ENCODE data around the gene GNAQ. TPM values are rescaled to one million over a fixed set of nuclear protein-coding genes. Genes with fewer than 3 reads are reported as not detected.

GNAQ gene
- total RNA-seq, 1 experiment from 2014 or later: 28.7 TPM

DNA sequence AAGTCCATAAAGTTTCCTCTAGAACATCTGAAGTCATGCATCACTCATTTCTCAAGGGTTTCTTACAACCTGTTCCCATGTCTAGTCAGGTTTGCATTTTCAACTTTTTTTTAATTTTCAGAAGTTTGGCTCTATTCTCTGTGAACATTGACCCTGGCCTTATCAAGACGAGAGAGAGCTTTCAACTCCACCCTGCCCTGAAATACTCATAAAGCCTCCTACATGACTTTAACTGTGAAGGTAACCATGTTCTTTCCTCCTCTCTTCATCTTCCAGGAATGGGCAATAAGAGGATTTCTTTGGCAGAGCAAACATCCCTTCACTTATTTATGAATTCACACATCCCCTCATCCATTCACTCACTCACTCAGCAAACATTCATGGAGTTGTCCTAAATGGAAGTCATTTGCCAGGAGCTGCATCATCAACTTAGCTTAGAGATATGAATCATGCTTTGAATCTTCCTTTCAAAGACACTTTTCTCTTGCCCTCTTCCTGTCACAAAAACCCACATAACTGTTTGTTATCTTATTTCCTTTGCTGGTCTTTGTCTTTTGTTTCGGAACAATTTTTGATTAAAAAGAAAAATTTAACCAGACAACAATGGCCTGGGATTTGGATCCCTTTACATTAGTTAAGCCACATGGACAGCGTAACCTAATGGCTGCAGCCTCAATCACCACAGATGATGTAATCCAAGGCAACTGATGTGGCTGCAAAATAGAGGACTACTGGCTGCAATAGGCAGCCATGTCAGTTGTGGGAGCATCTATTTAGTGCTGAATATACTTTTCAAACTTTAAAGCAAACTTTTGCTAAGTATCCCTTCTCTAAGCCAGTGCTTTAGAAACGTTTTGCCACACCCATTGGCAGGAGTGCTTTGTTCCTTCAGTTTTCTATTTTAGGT, 43.0 kb upstream of the GNAQ start:
- no peak overlapping the region for H3K9ac ChIP-seq (ENCODE audit: low read length)
- ATAC-seq (no peak), DNase-seq (ENCODE audit: low read depth, low spot score) (no peak)
- TF ChIP-seq SIN3A (IDR thresholded peaks at IDR 0.05; ENCODE audit: low read depth): no peak
- no peaks in the 10 kb centered on the region for H3K9me3 ChIP-seq (ENCODE audit: control insufficient read depth in 1 of 2, insufficient read depth in 1 of 2, low read depth in 1 of 2, low read length in 2 of 2)
- H3K4me2 ChIP-seq (ENCODE audit: low read length): no peak overlapping the region
- H3K27me3 ChIP-seq (ENCODE audit: insufficient read depth, low read length): 0 out of 2 replicates have a peak, but pooled peaks cover 4% of the 10 kb centered on the region
- ChIA-PET POLR2A (no interaction called here), RAD21 (ENCODE audit: low non-redundant PET in 1 of 2, low total read pairs in 2 of 2, uncharacterized antibody in 2 of 2, unreplicated experiment in 2 of 2) (no interaction called here), CTCF (no interaction called here)
- BruUV-seq (replicated peaks): no TSS peak
- no peaks in the 10 kb centered on the region for H3K36me3 ChIP-seq (ENCODE audit: control insufficient read depth in 1 of 2, insufficient read depth in 2 of 2, low read length in 2 of 2)
- intact Hi-C loops (cut with micrococcal nuclease): no loop called here
- H3K79me2 ChIP-seq (ENCODE audit: insufficient read depth, low read length): no peaks in the 10 kb centered on the region
- no peak overlapping the region for H3K27ac ChIP-seq (ENCODE audit: low read depth, low read length)
- H3K4me3 ChIP-seq (replicated peaks in 1 of 2; ENCODE audit: low read depth in 1 of 2, low read length in 2 of 2): no peak overlapping the region
- no peaks in the 10 kb centered on the region for H3K4me1 ChIP-seq (ENCODE audit: control insufficient read depth in 1 of 2, insufficient read depth in 2 of 2, low read length in 2 of 2)
- H2AFZ ChIP-seq (ENCODE audit: low read depth, low read length, poor library complexity, severe bottlenecking): no peak overlapping the region
- H3K9me2 ChIP-seq (ENCODE audit: insufficient read depth): no peaks in the 10 kb centered on the region
- H4K20me1 ChIP-seq (ENCODE audit: insufficient read depth): no peaks in the 10 kb centered on the region

DNA sequence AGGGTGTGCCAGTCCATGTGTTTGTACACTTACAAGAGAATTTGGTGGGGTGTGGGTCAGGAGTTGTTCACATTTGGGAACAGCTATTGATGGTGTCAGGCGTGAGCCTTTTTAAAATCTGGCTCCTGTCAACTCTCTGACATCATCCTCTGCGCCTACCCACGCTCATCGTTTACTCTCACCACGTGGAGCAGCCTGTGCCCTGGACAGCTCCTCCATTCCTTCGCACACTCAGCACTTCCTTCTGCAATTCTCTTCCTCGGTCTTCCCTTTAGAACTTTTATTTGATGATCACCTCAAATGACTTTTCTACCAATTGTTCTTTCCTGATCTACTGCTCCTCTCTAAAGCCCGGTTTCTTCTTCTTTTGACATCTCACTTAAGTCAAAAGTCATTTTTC, 42.1 kb upstream of the GNAQ start:
- ChIA-PET CTCF (no interaction called here), POLR2A (no interaction called here), RAD21 (ENCODE audit: low non-redundant PET in 1 of 2, low total read pairs in 2 of 2, uncharacterized antibody in 2 of 2, unreplicated experiment in 2 of 2) (no interaction called here)
- no peaks in the 10 kb centered on the region for H3K79me2 ChIP-seq (ENCODE audit: insufficient read depth, low read length)
- H3K4me1 ChIP-seq (ENCODE audit: control insufficient read depth in 1 of 2, insufficient read depth in 2 of 2, low read length in 2 of 2): no peaks in the 10 kb centered on the region
- intact Hi-C loops (cut with micrococcal nuclease): no loop called here
- no peak overlapping the region for H3K9ac ChIP-seq (ENCODE audit: low read length)
- H3K36me3 ChIP-seq (ENCODE audit: control insufficient read depth in 1 of 2, insufficient read depth in 2 of 2, low read length in 2 of 2): no peaks in the 10 kb centered on the region
- no peak for DNase-seq (ENCODE audit: low read depth, low spot score)
- no peak for ATAC-seq
- H3K9me3 ChIP-seq (ENCODE audit: control insufficient read depth in 1 of 2, insufficient read depth in 1 of 2, low read depth in 1 of 2, low read length in 2 of 2): no peaks in the 10 kb centered on the region
- TF ChIP-seq EZH2 (IDR thresholded peaks at IDR 0.05) (no peak), YY1 (IDR thresholded peaks at IDR 0.05; ENCODE audit: extremely low read depth, insufficient replicate concordance, low read depth, low read length) (no peak)
- TF ChIP-seq, protein P1, sequence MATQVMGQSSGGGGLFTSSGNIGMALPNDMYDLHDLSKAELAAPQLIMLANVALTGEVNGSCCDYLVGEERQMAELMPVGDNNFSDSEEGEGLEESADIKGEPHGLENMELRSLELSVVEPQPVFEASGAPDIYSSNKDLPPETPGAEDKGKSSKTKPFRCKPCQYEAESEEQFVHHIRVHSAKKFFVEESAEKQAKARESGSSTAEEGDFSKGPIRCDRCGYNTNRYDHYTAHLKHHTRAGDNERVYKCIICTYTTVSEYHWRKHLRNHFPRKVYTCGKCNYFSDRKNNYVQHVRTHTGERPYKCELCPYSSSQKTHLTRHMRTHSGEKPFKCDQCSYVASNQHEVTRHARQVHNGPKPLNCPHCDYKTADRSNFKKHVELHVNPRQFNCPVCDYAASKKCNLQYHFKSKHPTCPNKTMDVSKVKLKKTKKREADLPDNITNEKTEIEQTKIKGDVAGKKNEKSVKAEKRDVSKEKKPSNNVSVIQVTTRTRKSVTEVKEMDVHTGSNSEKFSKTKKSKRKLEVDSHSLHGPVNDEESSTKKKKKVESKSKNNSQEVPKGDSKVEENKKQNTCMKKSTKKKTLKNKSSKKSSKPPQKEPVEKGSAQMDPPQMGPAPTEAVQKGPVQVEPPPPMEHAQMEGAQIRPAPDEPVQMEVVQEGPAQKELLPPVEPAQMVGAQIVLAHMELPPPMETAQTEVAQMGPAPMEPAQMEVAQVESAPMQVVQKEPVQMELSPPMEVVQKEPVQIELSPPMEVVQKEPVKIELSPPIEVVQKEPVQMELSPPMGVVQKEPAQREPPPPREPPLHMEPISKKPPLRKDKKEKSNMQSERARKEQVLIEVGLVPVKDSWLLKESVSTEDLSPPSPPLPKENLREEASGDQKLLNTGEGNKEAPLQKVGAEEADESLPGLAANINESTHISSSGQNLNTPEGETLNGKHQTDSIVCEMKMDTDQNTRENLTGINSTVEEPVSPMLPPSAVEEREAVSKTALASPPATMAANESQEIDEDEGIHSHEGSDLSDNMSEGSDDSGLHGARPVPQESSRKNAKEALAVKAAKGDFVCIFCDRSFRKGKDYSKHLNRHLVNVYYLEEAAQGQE (IDR thresholded peaks at IDR 0.05; ENCODE audit: low read depth): peak; percentile 3; the same call in 1 of the 2 replicates
- H2AFZ ChIP-seq (ENCODE audit: low read depth, low read length, poor library complexity, severe bottlenecking): no peak overlapping the region
- H4K20me1 ChIP-seq (ENCODE audit: insufficient read depth): no peaks in the 10 kb centered on the region
- 0 out of 2 replicates have a peak, but pooled peaks cover 4% of the 10 kb centered on the region for H3K27me3 ChIP-seq (ENCODE audit: insufficient read depth, low read length)
- no TSS peak for BruUV-seq (replicated peaks)
- H3K27ac ChIP-seq (ENCODE audit: low read depth, low read length): no peak overlapping the region
- H3K9me2 ChIP-seq (ENCODE audit: insufficient read depth): no peaks in the 10 kb centered on the region
- H3K4me2 ChIP-seq (ENCODE audit: low read length): no peak overlapping the region
- H3K4me3 ChIP-seq (replicated peaks in 1 of 2; ENCODE audit: low read depth in 1 of 2, low read length in 2 of 2): no peak overlapping the region
